T-helper 2 cell treated with Interferon-gamma antibody and Interleukin-4, amounts not matched to agents 5 μg/mL and 100 μg/mL, for 36 hours (primary cell): Measurements from ENCODE around the gene FAM221B.

Source experiments
- DNase-seq: peaks from one replicate; pipeline ENCODE4 v3.0.0; 2021; ENCODE audit warnings: low spot score
- H3K27ac Mint-ChIP-seq: one replicate; pipeline ENCODE4 v1.8.0; 2021; ENCODE audit warnings: mild to moderate bottlenecking, mixed read lengths
- H3K27me3 Mint-ChIP-seq: one replicate; pipeline ENCODE4 v1.8.0; 2021; ENCODE audit warnings: low read depth, mixed read lengths
- H3K36me3 Mint-ChIP-seq: one replicate; pipeline ENCODE4 v1.8.0; 2021; ENCODE audit warnings: low read depth, mixed read lengths
- H3K4me1 Mint-ChIP-seq: one replicate; pipeline ENCODE4 v1.8.0; 2021; ENCODE audit warnings: low read depth, mixed read lengths
- H3K4me3 Mint-ChIP-seq: one replicate; pipeline ENCODE4 v1.8.0; 2022; ENCODE audit warnings: mild to moderate bottlenecking, moderate library complexity, mixed read lengths
- H3K9me3 Mint-ChIP-seq: one replicate; pipeline ENCODE4 v1.8.0; 2021; ENCODE audit warnings: mixed read lengths

Gene FAM221B

DNA sequence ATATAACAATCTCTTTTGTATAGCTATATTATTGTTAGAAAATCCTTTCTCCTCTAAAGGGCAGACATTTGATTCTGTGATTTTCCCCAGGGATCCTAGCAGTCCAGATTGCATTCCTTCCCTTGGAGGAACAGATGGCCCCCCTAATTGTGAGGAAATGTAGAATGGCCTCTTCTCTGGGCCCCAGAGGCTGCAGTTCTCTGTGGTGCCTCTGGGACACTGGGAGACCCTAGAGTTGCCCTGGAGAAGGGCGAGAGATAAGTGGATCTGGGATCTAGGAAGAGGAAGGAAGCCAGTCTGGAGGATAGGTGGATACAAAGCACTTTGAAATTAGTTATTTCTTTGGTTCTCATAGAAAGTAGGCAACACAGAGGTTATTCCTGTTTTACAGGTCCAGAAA, 11.8 kb downstream of the FAM221B start:
- H3K4me3 Mint-ChIP-seq = no peak overlapping the region
- peaks cover 6% of the 10 kb centered on the region for H3K36me3 Mint-ChIP-seq
- H3K4me1 Mint-ChIP-seq = peaks cover 23% of the 10 kb centered on the region
- H3K27me3 Mint-ChIP-seq = peaks cover 4% of the 10 kb centered on the region
- no peaks in the 10 kb centered on the region for H3K9me3 Mint-ChIP-seq
- H3K27ac Mint-ChIP-seq = no peak overlapping the region
- no peak for DNase-seq

DNA sequence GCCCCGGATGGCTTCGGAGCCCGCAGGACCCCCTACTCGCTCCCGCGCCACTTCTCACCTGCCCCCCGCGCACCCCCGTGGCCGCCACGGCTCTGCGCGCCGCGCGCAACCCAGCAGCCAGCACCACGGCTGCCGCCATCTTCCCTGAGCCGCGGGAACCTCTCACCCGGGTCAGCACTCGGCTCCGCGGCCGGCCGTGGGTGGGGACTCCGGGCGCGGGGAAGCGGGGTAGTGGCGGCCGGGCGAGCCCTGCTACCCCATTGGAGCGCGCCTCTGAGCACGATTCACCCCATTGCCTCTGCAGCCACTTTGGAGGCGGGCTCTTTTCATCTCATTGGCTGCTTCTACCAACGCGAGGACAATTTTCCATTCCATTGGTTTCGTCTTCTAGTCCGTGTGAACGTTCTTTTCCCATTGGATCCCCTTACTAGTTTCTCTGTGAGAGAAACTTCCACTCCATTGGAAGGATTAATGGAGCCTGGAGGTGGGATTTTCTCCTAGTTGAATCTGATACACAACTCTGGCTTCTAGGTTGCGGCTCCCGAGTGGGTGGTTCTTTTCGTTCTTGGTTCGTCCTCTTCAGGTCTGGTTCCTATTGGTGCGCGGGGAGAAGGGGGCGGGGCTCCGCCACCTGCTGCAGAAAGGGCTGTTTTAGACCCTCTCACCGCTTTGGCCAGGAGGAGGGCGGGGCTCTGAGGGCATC, 13.5 kb downstream of the FAM221B start, which contains the start of gene HINT2:
Gene HINT2, minus strand, starts transcription at position 202 of the 703 bp plus-strand sequence. Its CDS starts 63 bp downstream, at position 139.
- H3K27ac Mint-ChIP-seq = peak within 1 kb of the TSS; percentile 95
- peak; percentile 98 for DNase-seq
- H3K27me3 Mint-ChIP-seq = peaks cover 4% of the 10 kb centered on the region
- H3K4me3 Mint-ChIP-seq = peak within 1 kb of the TSS; percentile 94
- H3K4me1 Mint-ChIP-seq = peaks cover 24% of the 10 kb centered on the region
- no peaks in the 10 kb centered on the region for H3K9me3 Mint-ChIP-seq
- peaks cover 6% of the 10 kb centered on the region for H3K36me3 Mint-ChIP-seq

DNA sequence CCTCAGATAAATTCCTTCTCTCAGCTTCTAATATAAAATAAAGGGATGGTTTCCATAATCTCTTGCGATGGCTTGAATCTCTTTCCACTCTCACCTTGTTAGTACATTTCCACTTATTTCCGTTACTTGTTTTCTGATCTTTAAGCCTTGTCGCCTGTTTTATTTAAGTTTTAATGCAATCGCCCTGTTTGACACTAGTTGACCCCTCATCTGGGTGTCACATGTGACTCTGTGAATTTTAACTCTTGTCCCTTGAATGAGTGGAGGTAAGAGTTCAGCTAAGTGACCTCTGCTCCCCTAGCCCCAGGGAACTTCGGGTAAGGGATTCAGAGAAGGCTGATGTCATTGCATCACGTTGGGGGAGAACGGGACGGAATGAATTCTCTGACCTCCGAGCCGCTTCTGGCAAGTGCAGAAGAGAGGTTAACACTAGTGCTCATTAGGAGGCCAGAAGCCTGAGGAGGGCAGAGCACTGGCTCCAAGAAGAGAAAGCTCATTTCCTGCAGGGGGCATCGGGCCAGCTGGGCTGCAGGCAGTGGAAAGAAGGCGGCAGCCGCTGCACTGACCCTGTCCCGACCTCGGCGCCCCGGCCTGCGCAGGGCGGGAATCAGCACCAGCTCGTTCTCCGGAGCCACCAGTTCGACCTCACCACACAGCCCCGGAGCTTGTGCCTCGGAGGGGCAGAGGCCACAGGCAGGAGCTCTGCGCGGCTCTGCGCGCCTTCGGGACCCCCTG, 14.3 kb downstream of the FAM221B start:
- H3K4me3 Mint-ChIP-seq = peak overlapping the region; percentile 94
- H3K27ac Mint-ChIP-seq = peak overlapping the region; percentile 91
- H3K27me3 Mint-ChIP-seq = peaks cover 4% of the 10 kb centered on the region
- H3K4me1 Mint-ChIP-seq = peaks cover 24% of the 10 kb centered on the region
- peaks cover 12% of the 10 kb centered on the region for H3K36me3 Mint-ChIP-seq
- peak; percentile 51 for DNase-seq
- no peaks in the 10 kb centered on the region for H3K9me3 Mint-ChIP-seq

DNA sequence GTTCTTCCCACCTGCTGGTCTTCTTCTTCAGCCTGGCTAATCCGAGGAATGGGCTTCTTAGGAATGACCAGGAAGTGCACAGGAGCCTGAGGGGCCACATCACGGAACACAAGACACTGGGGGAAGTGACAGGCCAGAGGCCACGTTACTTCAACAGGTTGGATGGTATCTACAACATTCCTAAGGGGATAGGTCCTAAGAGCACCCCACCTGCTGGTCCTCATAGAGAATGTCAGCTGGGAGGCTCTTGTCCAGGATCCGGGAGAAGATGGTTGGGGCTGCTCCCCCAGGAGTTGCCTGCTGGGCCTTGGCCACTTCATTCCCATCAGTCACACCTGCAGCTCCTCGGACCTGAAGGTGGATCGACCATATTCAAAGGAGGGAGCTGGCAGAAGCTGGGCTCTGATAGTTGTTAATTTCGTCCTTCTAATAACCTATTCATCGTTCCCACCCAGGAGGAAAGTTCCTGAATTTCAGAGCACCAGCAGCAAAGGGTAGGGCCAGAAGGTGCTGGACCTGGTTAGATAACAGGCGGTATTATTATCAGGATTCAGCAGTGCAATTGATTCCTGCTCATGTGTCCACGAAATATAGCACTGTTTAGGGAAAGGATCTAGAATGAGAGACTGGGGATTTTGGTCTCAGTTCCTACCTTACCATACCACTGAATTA, 15.0 kb downstream of the FAM221B start:
- H3K36me3 Mint-ChIP-seq = peaks cover 14% of the 10 kb centered on the region
- peaks cover 4% of the 10 kb centered on the region for H3K27me3 Mint-ChIP-seq
- no peaks in the 10 kb centered on the region for H3K9me3 Mint-ChIP-seq
- H3K27ac Mint-ChIP-seq = peak overlapping the region; percentile 85
- peaks cover 24% of the 10 kb centered on the region for H3K4me1 Mint-ChIP-seq
- H3K4me3 Mint-ChIP-seq = peak overlapping the region; percentile 94
- DNase-seq = no peak

DNA sequence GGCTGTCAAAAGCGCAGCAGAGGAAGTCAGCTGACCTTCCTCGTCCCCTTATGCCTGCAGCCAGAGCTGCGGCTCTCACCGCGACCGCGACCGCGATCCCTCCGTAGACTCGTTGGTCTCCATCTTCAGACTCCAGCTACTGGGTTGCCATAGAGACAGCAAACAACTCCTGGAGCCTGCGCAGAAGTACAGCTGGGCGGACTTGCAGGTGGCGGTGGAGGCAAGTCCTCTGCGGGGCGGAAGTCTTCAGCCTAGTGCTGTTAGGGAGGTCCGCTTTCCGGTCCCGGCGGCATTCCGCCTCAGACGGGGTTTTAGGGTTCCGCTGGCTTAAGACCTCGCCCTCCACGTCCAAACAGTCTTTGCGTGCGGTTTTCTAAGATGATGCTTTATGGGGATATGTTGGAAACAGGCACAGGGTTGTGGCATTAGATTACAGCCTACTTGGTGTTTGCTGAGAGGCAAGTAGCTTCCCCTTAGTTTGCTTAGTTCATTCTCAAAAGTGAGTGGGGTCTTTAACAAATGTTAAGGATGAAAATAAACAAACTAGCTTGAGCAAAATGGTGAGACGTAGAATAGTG, 16.4 kb downstream of the FAM221B start, which contains the start of gene SPAG8:
Gene SPAG8, minus strand, starts transcription at position 238 of the 578 bp plus-strand sequence. Its CDS starts 115 bp downstream, at position 123.
- Mint-ChIP-seq H3K36me3 (peaks cover 14% of the 10 kb centered on the region), H3K9me3 (no peaks in the 10 kb centered on the region), H3K4me3 (peak within 1 kb of the TSS; percentile 81), H3K4me1 (peaks cover 24% of the 10 kb centered on the region), H3K27ac (peak within 1 kb of the TSS; percentile 85), H3K27me3 (no peaks in the 10 kb centered on the region)
- peak; percentile 95 for DNase-seq

DNA sequence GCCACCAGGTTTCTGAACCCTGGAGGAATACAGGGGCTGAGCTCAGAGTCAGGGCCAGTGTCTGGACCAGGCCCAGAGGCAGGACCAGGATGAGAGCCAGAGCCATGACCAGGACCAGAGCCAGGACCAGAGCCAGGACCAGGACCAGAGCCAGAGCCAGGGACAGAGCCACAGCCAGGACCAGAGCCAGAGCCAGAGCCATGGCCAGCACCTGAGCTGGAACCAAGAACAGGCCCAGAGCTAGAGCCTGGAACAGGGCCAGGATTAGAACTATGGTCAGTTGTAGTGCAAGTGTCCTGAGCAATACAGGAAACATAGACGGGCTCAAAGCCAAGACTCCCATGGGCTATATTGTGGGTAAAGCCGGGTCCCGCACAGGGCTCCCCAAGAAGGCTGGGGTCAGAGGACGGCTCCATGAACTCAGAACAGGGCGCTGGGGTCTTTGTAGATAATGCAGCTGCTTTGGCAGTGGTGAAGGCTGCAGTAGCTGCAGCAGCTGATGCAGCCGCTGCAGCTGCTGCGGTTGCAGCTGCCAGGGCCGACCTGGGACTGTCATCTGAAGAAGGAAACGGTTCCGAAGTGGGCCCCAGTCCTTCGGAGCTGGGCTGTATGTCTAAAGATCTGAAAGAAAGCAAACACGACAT, 17.0 kb downstream of the FAM221B start:
- peaks cover 24% of the 10 kb centered on the region for H3K4me1 Mint-ChIP-seq
- no peak for DNase-seq
- peaks cover 18% of the 10 kb centered on the region for H3K36me3 Mint-ChIP-seq

DNA sequence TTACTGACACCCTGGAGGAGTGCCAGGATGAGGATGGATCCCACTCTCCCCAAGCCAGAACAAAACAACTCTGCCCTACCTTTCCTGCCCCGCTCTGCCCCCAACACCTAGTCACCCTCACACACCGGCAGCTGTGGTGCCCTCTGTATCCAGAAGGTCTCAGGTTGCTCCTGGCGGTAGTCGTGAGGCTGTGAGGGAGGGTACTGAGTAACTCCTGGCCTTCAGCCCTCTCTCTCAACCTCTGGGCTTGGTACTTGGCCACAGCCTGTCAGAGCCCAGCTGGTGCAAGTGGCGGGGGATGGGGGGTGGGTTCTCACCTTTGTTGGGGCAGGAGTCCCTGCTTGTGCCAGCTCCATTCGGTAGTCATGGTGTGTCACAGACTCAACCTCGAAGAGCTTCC, 18.4 kb downstream of the FAM221B start:
- peaks cover 18% of the 10 kb centered on the region for H3K36me3 Mint-ChIP-seq
- H3K9me3 Mint-ChIP-seq = no peaks in the 10 kb centered on the region
- no peak for DNase-seq
- no peaks in the 10 kb centered on the region for H3K27me3 Mint-ChIP-seq
- H3K4me3 Mint-ChIP-seq = no peak overlapping the region
- peaks cover 20% of the 10 kb centered on the region for H3K4me1 Mint-ChIP-seq
- H3K27ac Mint-ChIP-seq = no peak overlapping the region

More for the DNA sequence above, 17.0 kb downstream of the FAM221B start:
- H3K9me3 Mint-ChIP-seq = no peaks in the 10 kb centered on the region
- H3K27me3 Mint-ChIP-seq = no peaks in the 10 kb centered on the region
- peak overlapping the region; percentile 85 for H3K27ac Mint-ChIP-seq
- H3K4me3 Mint-ChIP-seq = peak overlapping the region; percentile 81

DNA sequence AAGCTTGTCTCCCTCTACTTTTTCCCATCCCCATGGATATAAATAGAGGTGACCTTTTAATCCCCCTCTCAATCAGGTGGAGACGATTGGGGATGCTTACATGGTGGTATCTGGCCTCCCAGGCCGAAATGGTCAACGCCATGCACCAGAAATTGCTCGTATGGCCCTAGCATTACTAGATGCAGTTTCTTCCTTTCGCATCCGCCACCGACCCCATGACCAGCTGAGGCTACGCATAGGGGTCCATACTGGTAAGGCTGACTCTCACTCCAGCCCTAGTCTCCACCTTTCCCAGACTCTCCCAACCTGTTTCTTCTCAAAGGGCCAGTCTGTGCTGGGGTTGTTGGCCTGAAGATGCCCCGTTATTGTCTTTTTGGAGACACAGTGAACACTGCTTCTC, 20.1 kb downstream of the FAM221B start:
- H3K27ac Mint-ChIP-seq = no peak overlapping the region
- H3K4me3 Mint-ChIP-seq = no peak overlapping the region
- no peaks in the 10 kb centered on the region for H3K27me3 Mint-ChIP-seq
- no peaks in the 10 kb centered on the region for H3K9me3 Mint-ChIP-seq
- no peak for DNase-seq
- H3K36me3 Mint-ChIP-seq = peaks cover 21% of the 10 kb centered on the region
- peaks cover 16% of the 10 kb centered on the region for H3K4me1 Mint-ChIP-seq

DNA sequence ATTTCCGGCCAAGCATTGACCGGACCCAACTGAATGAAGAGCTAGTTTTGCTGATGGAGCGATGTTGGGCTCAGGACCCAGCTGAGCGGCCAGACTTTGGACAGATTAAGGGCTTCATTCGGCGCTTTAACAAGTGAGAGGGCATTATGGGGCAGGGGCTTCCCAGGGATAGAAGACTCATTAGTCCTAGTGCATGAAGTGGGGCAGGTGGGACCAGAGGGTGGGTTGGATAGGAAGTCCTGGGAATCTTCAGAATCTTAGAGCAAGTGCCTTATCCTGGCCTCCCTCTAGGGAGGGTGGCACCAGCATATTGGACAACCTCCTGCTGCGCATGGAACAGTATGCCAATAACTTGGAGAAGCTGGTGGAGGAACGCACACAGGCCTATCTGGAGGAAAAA, 22.4 kb downstream of the FAM221B start:
- no peaks in the 10 kb centered on the region for H3K9me3 Mint-ChIP-seq
- no peak for DNase-seq
- H3K4me1 Mint-ChIP-seq = peaks cover 2% of the 10 kb centered on the region
- peaks cover 24% of the 10 kb centered on the region for H3K36me3 Mint-ChIP-seq
- H3K27me3 Mint-ChIP-seq = no peaks in the 10 kb centered on the region
- H3K4me3 Mint-ChIP-seq = no peak overlapping the region
- no peak overlapping the region for H3K27ac Mint-ChIP-seq

DNA sequence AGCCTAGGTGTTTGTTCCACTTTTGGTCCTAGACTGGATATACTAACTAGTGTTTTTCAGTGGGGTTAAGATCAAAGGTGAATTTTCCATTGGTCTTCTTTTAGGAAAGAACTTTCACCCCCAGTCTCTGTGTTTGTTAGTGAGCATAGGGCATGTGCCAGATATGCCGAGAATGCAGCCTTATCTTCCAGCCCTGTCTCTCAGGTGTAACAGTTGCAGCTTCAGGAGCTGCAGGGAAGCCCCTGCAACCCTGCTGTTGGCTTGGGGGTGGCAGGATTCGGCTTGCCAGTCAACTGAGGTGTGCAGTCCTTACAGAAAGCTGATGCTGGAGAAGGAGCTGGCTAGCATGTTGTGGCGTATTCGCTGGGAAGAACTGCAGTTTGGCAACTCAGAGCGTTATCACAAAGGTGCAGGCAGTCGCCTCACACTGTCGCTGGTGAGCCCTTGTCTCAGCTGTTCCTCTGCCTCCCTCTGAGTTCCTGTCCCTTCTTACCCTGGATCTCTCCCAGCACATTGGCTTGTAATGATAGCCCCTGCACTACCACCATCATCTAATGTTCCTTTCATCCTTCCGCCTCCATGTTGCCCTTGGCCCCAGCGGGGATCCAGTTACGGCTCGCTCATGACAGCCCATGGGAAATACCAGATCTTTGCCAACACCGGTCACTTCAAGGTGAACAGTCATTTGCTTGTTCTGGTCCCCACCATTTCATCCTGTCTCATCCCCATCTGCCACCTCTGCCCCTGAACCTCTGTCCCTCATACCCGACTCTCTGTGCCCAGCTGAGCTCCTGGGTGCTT, 27.0 kb downstream of the FAM221B start:
- Mint-ChIP-seq H3K27me3 (no peaks in the 10 kb centered on the region), H3K4me1 (peaks cover 11% of the 10 kb centered on the region), H3K9me3 (no peaks in the 10 kb centered on the region), H3K36me3 (peaks cover 17% of the 10 kb centered on the region), H3K4me3 (no peak overlapping the region), H3K27ac (no peak overlapping the region)
- DNase-seq = no peak

DNA sequence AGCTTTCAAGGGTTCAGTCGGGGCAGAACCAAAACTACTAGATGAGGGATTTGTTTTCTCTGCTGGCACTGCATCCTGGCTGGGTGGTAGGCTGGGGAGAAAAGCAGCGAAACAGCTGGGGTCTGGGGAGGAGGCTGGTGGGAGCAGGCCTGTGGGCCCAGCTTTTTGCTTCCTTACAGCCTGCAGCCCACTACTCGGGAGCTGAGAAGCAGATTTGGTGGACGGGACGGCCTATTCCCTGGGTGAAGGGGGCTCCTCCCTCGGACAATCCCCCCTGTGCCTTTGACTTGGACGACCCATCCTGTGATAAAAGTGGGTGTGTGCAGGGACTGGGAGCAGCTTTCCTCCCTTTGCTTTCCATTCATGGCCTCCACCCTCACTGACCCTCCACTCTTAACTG, 28.0 kb downstream of the FAM221B start:
- H3K27me3 Mint-ChIP-seq = no peaks in the 10 kb centered on the region
- H3K4me3 Mint-ChIP-seq = no peak overlapping the region
- H3K4me1 Mint-ChIP-seq = peaks cover 14% of the 10 kb centered on the region
- no peak overlapping the region for H3K27ac Mint-ChIP-seq
- H3K9me3 Mint-ChIP-seq = no peaks in the 10 kb centered on the region
- H3K36me3 Mint-ChIP-seq = peaks cover 15% of the 10 kb centered on the region
- no peak for DNase-seq

DNA sequence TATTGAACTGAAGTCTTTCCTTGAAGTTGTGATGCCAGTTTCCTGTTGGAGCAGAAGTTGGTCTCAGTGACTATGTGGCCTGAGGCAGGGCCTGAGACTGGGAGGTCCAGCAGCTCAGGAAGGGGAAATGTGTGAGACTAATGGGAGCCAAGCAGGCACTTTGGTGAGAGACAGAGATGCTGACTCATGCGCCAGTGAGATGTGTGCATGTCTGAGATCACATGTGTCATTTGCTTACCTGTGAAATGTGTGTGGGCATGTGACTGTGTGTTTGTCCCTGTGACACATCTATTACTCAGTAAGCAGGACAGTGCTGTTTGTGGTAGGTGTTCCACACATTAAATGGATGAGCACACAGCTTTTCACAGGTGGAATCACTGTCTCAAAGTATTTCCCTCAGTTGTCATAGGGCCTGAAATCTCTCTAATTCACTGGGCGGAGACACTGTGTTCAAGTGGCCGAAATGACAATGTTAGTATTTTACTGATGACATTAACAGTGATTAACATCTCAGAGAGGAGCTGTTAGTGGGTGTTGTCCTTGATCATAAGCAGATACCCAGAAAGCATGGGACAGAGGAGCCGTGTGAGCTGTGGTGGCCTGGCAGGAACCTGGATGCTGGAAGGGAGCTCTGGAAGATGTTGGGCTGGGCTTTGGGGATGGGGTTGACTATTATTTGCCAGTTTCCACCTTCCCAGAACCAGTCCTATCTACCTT, 29.7 kb downstream of the FAM221B start:
- Mint-ChIP-seq H3K27me3 (no peaks in the 10 kb centered on the region), H3K4me1 (peaks cover 23% of the 10 kb centered on the region), H3K36me3 (peaks cover 11% of the 10 kb centered on the region), H3K4me3 (no peak overlapping the region), H3K27ac (no peak overlapping the region), H3K9me3 (no peaks in the 10 kb centered on the region)
- DNase-seq = peak; percentile 63
